HPDE6-E6E7 (cell line): ENCODE data around the gene C2CD5.
"Not testable (repeated sequence)": the region's sequence is repeated elsewhere in the genome, so short reads cannot be mapped to it uniquely, and the experiment has no call there.

ENCODE experiments used
- DNase-seq: peaks from one replicate; pipeline ENCODE4 v3.0.0; 2011; ENCODE audit warnings: missing footprints; ENCODE audit errors: extremely low spot score

The C2CD5 gene, protein sequence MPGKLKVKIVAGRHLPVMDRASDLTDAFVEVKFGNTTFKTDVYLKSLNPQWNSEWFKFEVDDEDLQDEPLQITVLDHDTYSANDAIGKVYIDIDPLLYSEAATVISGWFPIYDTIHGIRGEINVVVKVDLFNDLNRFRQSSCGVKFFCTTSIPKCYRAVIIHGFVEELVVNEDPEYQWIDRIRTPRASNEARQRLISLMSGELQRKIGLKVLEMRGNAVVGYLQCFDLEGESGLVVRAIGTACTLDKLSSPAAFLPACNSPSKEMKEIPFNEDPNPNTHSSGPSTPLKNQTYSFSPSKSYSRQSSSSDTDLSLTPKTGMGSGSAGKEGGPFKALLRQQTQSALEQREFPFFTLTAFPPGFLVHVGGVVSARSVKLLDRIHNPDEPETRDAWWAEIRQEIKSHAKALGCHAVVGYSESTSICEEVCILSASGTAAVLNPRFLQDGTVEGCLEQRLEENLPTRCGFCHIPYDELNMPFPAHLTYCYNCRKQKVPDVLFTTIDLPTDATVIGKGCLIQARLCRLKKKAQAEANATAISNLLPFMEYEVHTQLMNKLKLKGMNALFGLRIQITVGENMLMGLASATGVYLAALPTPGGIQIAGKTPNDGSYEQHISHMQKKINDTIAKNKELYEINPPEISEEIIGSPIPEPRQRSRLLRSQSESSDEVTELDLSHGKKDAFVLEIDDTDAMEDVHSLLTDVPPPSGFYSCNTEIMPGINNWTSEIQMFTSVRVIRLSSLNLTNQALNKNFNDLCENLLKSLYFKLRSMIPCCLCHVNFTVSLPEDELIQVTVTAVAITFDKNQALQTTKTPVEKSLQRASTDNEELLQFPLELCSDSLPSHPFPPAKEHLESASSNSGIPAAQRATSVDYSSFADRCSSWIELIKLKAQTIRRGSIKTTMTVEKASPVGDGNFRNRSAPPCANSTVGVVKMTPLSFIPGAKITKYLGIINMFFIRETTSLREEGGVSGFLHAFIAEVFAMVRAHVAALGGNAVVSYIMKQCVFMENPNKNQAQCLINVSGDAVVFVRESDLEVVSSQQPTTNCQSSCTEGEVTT

DNA sequence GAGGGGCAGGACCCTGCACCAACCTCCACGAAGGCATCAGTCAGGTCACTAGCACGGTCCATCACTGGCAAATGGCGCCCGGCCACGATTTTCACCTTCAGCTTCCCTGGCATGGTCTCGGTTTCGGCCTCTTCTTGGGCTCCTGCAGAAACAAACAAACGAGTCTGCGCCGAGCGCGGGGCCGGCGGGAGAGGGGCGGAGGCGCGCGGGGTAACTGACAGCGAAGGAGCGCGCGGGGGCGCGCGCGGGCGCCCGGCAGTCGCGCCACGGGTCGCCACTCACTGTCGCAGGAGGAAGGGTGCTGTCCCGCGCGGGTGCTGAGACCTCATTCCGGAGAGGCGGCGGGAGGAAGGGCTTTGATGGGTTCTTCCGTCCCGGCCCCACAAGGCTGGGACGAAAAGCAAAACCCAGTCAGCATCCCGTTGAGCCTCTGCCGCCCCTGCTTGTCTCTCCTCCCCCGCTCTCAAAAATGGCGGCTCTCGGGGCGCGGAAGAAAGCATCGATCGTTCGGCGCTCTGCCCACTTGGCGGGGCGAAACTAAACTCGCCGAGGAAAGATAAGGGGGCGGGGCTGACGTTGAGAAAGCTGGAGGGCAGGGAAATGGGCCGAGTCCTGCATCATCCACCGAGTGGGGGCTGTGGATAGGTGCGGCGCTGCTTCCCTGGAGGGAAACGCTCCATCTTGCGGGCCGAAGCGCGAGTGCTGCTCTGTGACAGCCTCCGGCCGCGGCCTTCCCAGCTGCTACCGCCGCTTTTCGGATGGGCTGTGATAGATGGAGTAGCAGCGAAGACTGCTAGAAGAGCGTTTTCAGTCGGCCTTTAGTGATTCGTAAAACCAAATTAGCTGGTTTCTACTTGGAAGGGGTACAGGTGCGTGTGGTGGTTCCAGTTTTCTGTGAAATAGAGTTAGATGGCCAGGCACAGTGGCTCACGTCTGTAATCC lies at the start of gene C2CD5:
C2CD5 (minus strand) TSS at position 505 of the 942 bp plus-strand sequence; CDS start at position 113, 392 bp downstream.
- peak; percentile 91 for DNase-seq

DNA sequence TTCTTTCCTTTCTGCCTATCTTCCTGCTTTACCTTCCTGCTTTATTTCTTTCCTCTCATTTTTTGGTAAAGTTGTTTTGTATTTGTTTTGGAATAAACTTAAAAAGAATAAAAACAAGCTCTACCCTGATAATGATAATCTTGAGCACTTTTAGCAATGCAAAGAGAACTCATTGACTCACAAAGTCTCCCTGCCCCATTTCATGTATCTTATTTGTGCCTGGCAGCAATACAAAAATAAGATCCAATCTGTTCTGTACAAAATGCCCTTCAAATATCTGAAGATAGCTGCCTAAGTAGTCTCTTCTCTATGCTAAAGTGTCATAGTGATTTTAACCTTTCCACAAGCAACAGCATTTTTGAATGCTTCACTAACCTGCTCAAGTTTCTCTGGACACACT lies 49.5 kb upstream of the C2CD5 start:
- DNase-seq: no peak

DNA sequence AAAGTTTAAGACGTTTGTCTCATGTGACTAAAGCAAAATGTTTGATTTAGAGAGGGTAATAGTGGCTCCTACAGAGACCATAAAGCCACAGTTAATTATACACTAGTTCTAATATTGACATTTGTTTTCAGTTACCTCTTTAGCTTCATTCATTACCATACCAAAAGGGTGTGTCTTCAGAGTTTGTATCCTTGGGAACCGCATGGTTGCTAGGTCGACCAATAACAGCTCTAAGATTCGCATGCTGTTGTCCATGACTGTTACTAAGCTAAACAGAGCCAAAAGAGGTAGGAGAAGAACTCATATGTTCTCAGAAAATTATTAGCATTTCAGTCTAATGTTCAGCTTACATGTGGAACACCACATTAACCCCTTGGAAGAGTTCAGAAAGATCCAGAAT lies 44.5 kb upstream of the C2CD5 start:
- DNase-seq: no peak

DNA sequence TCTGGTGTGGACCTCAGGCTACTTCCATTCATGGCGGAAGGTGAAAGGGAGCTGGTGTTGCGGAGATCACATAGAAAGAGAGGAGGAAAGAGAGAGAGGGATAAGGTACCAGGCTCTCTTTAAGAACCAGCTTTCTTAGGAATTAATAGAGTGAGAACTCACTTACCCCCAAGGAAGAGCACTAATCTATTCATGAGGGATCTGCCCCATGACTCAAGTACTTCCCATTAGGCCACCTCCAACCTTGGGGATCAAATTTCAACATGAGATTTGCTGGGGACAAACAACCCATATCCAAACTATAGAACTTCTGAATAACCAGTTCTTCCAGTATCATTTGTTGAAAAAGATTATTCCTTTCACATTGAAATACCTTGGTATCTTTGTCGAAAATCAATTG lies 34.0 kb upstream of the C2CD5 start:
- no peak for DNase-seq

DNA sequence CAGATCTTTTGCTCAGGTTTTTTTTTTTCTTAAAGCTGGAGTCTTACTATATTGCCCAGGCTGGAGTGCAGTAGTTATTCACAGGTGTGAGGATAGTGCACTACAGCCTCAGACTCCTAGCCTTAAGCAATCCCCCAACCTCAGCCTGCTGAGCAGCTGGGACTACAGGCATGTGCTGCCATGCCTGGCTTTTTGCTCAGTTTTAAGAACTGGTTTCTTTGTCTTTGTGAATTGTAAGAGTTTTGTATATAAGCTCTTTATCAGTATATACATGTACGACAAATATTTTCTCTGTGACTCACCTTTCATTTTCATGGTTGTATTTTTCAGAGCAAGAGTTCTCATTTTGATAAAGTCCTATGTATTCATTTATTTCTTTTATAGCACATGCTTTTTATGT lies 33.3 kb upstream of the C2CD5 start:
- peak; percentile 7 for DNase-seq

DNA sequence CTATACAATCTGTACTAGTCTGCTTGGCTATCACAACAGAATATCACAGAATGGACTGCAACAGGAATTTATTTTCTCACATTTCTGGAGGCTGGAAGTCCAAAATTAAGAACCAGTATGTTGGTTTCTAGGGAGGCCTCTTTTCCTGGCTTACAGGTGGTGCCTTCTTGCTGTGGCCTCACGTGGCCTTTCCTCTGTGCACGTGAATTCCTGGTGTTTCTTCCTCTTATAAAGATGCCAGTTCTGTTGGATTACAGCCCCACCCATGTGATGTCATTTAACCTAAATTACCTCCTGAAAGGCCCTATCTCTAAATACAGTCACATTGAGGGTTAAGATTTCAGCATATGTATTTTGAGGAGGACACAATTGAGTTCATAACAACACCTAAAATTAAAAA lies 32.1 kb upstream of the C2CD5 start:
- no peak for DNase-seq

DNA sequence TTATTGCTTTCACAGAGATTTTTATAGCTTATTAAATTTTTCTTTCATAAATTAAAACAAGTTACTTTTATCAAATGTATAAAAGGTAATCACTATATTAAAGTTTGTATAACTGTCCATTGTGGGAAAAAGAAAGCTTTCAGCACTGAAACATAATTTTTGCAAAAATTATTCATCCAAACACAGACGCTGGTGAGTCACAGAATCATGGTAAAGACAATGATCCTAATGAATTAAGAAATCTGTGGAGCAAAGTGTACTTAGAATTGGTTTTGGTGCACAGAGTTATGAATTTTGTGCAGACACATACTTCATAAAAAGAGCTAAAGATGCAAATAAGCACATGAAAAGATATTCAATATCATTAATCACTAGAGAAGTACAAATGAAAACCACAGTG lies 31.7 kb upstream of the C2CD5 start:
- DNase-seq: no peak

DNA sequence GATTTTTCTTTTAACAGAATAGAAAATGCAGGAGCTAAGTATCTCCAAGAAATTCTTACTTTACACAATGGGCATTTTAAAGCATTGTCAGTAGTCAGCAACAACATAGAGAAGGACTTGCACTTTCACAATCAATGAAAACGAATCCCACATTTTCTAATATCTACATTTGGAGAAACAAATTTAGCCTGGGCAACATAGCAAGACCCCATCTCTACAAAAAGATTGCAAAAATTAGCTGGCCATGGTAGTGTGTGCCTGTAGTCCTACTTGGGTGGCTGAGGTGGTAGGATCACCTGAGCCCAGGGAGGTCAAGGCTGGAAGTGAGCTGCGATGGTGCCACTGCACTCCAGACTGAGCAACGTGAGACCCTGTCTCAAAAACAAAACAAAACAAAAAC lies 30.6 kb upstream of the C2CD5 start:
- DNase-seq: no peak

DNA sequence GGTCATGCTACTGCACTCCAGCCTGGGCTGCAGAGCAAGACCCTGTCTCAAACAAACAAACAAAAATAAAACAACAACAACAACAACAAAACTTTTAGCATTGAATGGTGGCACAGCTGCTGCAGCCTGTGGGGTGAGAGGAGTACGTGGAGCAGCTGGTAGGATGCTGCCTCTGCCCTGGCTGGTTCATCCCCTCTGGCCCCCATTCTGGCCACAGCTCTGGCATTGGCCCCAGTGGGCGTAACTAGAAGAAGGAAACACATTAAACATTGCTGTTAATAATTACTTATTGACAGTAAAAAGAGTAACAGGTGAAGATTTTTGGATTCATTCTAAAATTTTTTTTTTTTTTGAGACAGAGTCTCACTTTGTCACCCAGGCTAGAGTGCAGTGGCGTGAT lies 28.8 kb upstream of the C2CD5 start:
- DNase-seq: no peak

DNA sequence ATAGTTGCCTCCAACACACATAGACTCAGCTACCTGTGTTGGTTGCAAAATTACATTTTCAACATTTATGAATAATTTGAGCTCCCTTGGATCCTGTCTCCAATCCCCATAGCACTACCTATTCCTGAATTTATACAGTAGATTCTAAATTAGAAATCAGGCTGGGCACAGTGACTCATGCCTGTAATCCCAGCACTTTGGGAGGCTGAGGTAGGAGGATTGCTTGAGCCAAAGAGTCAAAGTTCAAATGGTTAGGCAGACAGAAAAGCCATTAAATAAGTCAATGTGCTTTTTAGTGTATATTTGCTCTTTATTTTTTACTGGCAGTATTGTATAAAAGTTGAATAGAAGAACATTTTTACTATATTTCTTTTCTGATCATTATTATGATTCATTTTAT lies 24.9 kb upstream of the C2CD5 start:
- no peak for DNase-seq

DNA sequence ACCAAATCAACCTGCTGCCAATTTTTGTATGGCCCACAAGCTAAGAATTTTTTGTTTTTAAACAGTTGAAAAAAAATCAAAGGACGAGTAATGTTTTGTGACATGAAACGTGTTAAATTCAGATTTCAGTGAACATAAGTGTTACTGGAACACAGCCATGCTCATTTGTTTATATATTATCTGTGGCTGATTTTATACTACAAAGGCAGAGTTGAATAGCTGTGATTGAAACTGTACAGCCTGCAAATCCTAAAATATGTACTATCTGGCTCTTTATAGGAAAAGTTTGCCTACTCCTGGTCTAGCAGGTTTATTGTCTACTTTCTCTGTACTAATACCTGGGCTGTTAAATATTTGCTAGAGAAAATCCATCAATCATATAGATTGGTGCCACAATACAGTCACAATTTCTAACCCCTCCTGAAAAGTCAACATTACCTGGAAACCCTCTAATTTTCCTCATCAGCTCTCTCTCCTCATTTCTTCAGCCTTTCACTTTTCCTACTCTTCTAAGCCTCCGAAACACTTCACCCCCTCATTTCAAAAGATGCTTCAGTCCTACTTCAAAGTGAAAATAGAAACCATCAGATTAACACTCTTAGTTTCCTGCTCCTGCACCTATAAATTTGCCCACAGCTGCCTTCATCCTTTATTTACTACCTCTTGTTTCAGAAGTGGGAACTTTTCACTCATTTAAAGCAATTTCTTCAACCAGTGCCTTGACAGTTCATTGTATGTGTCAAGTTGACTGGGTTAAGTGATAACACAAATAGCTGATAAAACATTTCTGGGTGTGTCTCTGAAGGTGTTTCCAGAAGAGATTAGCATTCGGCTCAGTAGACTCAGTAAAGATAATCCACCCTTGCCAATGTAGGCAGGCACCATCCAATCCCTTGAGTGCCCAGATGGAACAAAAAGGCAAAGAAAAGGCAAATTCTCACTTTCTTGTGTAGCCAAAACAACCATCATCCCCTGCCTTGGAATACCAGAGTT lies 18.0 kb upstream of the C2CD5 start:
- no peak for DNase-seq

DNA sequence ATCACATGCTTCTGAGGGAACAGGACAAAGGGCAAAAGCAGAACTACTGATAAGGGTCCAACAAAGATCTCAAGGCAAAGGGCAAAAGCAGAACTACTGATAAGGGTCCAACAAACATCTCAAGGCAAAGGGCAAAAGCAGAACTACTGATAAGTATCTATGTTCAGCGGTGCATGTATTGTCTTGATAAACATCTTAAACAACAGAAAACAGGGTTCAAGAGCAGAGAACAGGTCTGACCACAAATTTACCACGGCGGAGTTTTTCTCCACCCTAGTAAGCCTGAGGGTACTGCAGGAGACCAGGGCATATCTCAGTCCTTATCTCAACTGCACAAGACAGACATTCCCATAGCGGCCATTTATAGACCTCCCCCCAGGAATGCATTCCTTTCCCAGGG lies 10.4 kb upstream of the C2CD5 start:
- DNase-seq: not testable (repeated sequence)

DNA sequence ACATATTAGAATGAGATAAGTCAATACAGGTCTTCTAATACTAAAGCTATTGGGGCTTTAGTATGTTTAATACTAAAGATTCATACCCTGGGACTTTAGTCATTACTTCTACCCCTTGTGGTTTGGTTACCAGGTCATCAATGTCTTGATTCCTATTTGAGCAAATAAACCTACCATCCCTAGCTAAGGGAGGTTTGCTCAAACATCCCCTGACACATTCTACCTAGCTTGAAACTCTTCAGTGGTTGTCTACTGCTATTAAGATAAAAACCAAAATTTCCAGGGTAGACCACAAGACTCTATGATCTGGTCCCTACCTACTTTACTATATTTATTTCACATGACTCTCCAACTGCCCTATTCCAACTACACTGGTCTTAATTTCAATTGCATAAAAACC lies 7.3 kb upstream of the C2CD5 start:
- DNase-seq: no peak

DNA sequence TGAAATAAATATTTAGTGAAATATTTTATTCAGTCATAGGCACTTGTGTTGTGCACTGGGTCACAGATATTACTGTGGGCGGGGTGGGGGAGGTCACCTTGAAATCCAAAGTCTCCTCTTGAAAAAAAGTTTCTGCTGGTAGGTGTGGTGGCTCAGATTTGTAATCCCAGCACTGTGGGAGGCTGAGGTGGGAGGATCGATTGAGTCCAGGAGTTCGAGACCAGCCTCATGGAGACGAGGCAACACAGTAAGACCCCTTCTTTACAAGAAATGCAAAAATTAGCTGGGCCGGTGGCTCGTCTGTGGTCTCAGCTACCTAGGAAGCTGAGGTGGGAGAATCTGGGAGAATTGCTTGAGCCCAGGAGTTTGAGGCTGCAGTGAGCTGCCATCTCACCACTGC lies 913 bp upstream of the C2CD5 start:
- DNase-seq: no peak

DNA sequence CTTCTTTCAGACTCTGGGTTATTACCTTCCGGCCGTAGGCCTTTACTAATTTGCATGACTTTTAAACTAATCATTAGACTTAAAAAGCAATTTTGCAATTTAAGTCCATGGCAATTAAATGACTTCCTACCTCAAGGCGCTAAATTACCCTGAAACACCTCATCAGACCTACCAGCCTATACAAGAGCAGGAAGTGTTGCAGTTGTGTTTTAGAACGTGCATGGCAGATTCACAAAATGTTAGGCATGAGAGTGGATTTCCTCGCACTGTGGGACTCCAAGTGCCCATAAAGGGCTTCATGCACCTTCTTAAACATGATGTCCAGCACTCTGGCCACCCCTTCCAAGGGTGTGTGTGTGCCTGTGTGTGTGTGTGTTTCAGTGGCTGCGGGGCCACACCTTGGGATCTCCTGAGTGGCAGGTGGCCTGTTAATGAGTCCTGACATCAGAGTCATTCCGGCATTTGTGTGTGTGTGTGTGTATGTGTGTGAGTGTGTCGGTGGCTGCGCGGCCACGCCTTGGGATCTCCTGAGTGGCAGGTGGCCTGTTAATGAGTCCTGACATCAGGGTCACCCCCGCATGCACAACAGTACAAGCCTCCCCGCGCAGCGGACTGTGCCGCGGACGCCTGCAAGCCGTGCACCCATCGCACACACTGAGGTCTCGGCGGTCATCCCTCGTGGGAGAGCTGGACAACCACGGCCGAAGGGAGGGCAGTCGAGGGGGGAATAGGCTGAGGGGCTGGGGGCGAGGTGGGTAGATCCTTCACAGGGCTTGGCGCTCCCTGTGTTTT lies 900 bp downstream of the C2CD5 start:
- no peak for DNase-seq

DNA sequence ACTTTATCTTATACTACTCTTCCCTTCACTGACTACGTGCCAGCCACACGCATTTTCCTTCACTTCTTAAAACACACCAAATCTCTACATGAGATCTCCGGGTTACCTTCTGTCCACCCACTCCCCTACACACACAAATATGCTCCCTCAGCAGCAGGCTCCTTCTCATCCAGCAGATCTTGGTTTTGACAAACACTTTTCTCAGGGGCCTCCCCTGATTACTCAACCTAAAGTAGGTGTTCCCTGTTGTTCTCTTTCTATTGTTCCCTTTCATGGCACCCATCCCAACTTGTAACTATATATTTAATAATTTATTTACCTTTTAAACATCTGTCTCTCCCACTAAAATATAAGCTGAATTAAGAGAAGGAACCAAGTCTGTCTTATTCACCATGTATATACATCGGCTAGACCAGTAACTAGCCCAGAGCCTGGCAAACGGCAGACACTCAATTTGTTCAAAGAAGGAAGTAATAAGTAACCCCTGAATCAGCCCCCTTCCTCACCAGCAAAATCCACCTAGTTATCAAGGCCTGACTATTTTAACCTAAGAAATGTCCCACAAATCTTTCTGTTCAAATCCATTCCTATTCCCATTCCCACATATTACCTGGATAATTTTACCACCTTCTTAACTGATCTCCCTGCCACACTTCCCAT lies 2.7 kb downstream of the C2CD5 start:
- no peak for DNase-seq

DNA sequence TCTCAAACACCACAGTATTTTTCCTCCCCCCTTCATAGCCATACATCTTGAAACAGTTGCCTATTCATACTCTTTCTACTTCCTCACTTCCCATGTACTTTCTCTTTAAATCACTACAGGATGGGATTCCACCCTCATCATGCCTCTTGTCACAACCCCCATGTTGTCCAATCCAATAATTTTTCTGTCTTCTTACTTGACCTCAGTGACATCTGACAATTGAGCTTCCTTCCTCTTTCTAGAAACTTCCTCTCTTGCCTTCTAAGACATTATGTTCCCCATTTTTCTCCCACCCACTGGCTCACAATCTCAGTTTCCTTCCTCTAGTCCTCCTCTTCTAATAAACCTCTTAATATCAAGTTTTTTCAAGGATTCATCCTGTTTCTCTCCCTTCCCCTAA lies 5.3 kb downstream of the C2CD5 start:
- DNase-seq: no peak

DNA sequence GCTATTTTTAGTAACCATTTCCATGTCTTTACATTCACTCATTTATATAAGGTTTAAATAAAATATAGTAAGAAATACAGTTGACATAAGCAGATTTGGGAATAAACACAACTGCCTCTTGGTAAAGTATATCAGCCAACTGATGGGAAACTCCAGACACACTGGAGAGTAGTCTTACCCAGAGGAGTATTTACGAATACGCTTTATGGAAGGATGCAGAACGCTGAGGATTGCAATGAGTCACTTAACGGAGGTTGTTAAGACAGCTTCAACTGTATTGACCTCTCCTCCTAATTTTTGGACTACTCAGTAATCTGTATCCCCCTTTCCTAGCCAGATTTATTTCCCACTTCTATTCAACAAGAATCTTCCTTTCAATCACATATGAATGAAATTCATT lies 6.0 kb downstream of the C2CD5 start:
- DNase-seq: no peak

DNA sequence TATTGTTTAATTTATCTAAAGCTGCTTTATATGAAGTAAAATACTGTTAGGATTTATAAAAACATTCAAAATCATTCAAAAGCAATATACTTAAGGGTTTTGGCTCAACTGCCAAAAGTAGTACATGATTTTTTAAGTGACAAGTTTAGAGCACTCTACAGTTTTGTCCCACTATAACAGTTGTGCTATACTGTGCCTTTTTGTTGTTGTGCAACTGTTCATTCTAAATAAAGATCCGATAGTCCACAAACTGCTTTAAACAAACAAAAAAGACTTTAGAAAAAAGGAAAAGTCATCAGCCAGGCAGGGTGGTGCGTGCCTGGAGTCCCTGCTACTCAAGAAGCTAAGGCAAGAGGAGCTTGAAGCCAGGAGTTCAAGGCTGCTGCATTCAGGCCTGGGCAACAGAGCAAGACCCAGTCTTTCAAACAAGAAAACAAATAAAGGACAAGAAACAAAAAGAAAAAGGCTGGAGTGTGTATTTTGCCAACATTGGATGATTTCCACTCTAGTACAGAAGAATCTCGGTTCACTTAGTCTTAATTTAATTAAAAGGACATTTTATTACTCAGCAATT lies 7.3 kb downstream of the C2CD5 start:
- DNase-seq: no peak
